PC-3 (cell line): ENCODE results near the gene CACNA1I.

Experiments
- EZH2phosphoT487 ChIP-seq: fragments of 300-600 bp; sonication (generic); IDR thresholded peaks from 2 replicates; pipeline ENCODE4 v1.6.1; 2018; ENCODE audit warnings: mild to moderate bottlenecking, antibody characterized with exemption, low read length, borderline replicate concordance
- TF ChIP-seq, protein P1 (sequence below): fragments of 300-600 bp; sonication (generic); conservative IDR thresholded peaks from 2 replicates; pipeline ENCODE4 v1.5.1; 2017; ENCODE audit warnings: antibody characterized with exemption, low read depth, mild to moderate bottlenecking, low read length

DNA sequence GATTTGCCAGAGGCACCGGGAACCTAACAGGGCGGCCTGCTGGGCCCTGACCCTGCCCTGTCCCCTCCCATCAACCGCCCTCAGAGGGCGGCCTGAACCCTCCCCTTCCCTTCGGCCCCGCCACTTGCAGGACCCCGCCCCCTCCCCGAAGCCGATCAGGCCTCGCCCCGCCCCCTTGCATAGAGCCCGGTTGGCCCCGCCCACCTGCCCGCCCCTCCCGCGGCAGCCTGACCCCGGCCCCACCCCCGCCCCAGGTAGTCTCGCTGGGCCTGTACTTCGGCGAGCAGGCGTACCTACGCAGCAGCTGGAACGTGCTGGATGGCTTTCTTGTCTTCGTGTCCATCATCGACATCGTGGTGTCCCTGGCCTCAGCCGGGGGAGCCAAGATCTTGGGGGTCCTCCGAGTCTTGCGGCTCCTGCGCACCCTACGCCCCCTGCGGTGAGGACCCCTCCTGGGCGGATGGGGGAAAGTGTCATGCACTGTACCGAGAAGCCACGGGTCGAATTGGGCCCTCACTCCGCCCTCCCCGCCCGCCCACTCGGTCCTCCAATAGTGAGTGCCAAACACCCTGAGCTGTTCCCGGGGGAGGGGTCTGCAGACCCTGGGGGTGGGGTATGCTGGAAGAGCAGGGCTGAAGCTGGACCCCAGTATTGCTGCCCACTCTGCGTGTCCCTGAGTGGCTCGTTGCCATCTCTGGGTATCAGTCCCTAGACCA, 94.1 kb downstream of the CACNA1I start:
- TF ChIP-seq, protein P1, sequence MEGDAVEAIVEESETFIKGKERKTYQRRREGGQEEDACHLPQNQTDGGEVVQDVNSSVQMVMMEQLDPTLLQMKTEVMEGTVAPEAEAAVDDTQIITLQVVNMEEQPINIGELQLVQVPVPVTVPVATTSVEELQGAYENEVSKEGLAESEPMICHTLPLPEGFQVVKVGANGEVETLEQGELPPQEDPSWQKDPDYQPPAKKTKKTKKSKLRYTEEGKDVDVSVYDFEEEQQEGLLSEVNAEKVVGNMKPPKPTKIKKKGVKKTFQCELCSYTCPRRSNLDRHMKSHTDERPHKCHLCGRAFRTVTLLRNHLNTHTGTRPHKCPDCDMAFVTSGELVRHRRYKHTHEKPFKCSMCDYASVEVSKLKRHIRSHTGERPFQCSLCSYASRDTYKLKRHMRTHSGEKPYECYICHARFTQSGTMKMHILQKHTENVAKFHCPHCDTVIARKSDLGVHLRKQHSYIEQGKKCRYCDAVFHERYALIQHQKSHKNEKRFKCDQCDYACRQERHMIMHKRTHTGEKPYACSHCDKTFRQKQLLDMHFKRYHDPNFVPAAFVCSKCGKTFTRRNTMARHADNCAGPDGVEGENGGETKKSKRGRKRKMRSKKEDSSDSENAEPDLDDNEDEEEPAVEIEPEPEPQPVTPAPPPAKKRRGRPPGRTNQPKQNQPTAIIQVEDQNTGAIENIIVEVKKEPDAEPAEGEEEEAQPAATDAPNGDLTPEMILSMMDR: no peak
- no peak for TF ChIP-seq EZH2phosphoT487
